B cell (primary cell): ENCODE data around the gene MAP4K2. TPM values are rescaled to one million over a fixed set of nuclear protein-coding genes. Genes with fewer than 3 reads are reported as not detected.

Experiments used
- ATAC-seq: fragments of 200-7000 bp; cut with Tn5 transposase; one replicate; pipeline ENCODE4 v1.10.0; 2021; ENCODE audit warnings: low read depth, mild to moderate bottlenecking, moderate number of reproducible peaks, moderate library complexity
- CTCF ChIA-PET: fragments of 350-600 bp; sonication (Branson Sonifier 250); formaldehyde crosslinking; loops from one replicate; lab custom pipeline; 2021; ENCODE audit warnings: antibody characterized with exemption, inconsistent platforms; lab: Charles Lee
- POLR2A ChIA-PET: fragments of 350-600 bp; sonication (Branson Sonifier 250); formaldehyde crosslinking; loops from one replicate; lab custom pipeline; 2021; ENCODE audit warnings: antibody characterized with exemption; lab: Charles Lee
- DNase-seq: peaks from one replicate; pipeline ENCODE4 v3.0.0; 2013
- H2AFZ ChIP-seq: 2 replicates; pipeline ENCODE4 v1.6.1; 2012; ENCODE audit warnings: mild to moderate bottlenecking, low read depth, low read length; ENCODE audit not compliant: insufficient read depth, poor library complexity, severe bottlenecking
- H3K27ac ChIP-seq, 2 donors: 1 replicate in 1 of 2; 2 replicates in 1 of 2; pipeline ENCODE4 v1.5.1; 2012 to 2013; ENCODE audit warnings: low read length in 2 of 2, mild to moderate bottlenecking in 2 of 2, moderate library complexity in 1 of 2
- H3K27me3 ChIP-seq, 4 experiments: fragments of 200-600 bp in 1 of 4; sonication (generic) in 1 of 4; replicated peaks in 1 of 4; 1 replicate in 2 of 4; 2 replicates in 2 of 4; pipeline versions ENCODE4 v1.6.1 to v1.7.0; 2013 to 2016; ENCODE audit warnings: low read length in 3 of 4, mild to moderate bottlenecking in 2 of 4, mixed read lengths in 1 of 4, moderate library complexity in 1 of 4; ENCODE audit not compliant: insufficient read depth in 4 of 4, control insufficient read depth in 3 of 4; ENCODE audit errors: control extremely low read depth in 1 of 4
- H3K36me3 ChIP-seq, 2 experiments: replicated peaks in 1 of 2; 1 replicate in 1 of 2; 2 replicates in 1 of 2; pipeline versions ENCODE4 v1.6.1 to v1.7.1; 2013; ENCODE audit warnings: low read length in 1 of 2; ENCODE audit not compliant: insufficient read depth in 2 of 2, control insufficient read depth in 1 of 2; ENCODE audit errors: control extremely low read depth in 1 of 2, extremely low read depth in 1 of 2
- H3K4me1 ChIP-seq, 2 donors: fragments of 200-600 bp in 1 of 2; sonication (generic) in 1 of 2; 1 replicate in 1 of 2; 2 replicates in 1 of 2; pipeline versions ENCODE4 v1.5.1 to v1.6.1; 2013 to 2017; ENCODE audit warnings: low read length in 2 of 2; ENCODE audit not compliant: control insufficient read depth in 2 of 2, insufficient read depth in 2 of 2
- H3K4me2 ChIP-seq: replicated peaks from 2 replicates; pipeline ENCODE3; 2012; ENCODE audit warnings: mild to moderate bottlenecking, low read depth, low read length; ENCODE audit not compliant: poor library complexity, severe bottlenecking
- H3K4me3 ChIP-seq, 5 experiments: fragments of 200-600 bp in 1 of 5; sonication (generic) in 1 of 5; 1 replicate in 3 of 5; 2 replicates in 2 of 5; pipeline versions ENCODE4 v1.5.1 to v1.7.0; 2011 to 2016; ENCODE audit warnings: low read length in 4 of 5, mild to moderate bottlenecking in 4 of 5, low read depth in 2 of 5, control low read depth in 1 of 5, moderate library complexity in 1 of 5; ENCODE audit not compliant: insufficient read depth in 1 of 5; ENCODE audit errors: control extremely low read depth in 1 of 5, extremely low read depth in 1 of 5
- H3K79me2 ChIP-seq: fragments of 200-600 bp; sonication (generic); one replicate; pipeline ENCODE4 v1.6.0; 2016; ENCODE audit warnings: low read length; ENCODE audit not compliant: control insufficient read depth, insufficient read depth
- H3K9ac ChIP-seq: fragments of 200-600 bp; sonication (generic); 2 replicates; pipeline ENCODE4 v1.6.1; 2017; ENCODE audit warnings: mild to moderate bottlenecking, low read length, moderate library complexity
- H3K9me3 ChIP-seq, 3 donors: one replicate each; pipeline versions ENCODE4 v1.6.1 to v1.7.1; 2013; ENCODE audit warnings: low read length in 2 of 3; ENCODE audit not compliant: control insufficient read depth in 2 of 3, insufficient read depth in 1 of 3; ENCODE audit errors: control extremely low read depth in 1 of 3
- H4K20me1 ChIP-seq: 2 replicates; pipeline ENCODE4 v1.6.0; 2012; ENCODE audit warnings: mild to moderate bottlenecking, low read length; ENCODE audit not compliant: insufficient read depth, control insufficient read depth, poor library complexity, severe bottlenecking
- H3K27ac Mint-ChIP-seq: one replicate; pipeline ENCODE4 v1.8.0; 2021; ENCODE audit warnings: mixed read lengths
- H3K27me3 Mint-ChIP-seq: one replicate; pipeline ENCODE4 v1.8.0; 2021; ENCODE audit warnings: mixed read lengths
- H3K4me1 Mint-ChIP-seq: one replicate; pipeline ENCODE4 v1.8.0; 2021; ENCODE audit warnings: mixed read lengths
- H3K4me3 Mint-ChIP-seq: one replicate; pipeline ENCODE4 v1.8.0; 2021; ENCODE audit warnings: mixed read lengths
- H3K9me3 Mint-ChIP-seq: one replicate; pipeline ENCODE4 v1.8.0; 2022; ENCODE audit warnings: mixed read lengths; ENCODE audit not compliant: insufficient read depth
- CTCF ChIP-seq: fragments of 200-600 bp; IDR thresholded peaks from one replicate; pipeline ENCODE4 v1.8.0; 2022; ENCODE audit warnings: antibody characterized with exemption, mild to moderate bottlenecking
- EZH2 ChIP-seq: IDR thresholded peaks from 2 replicates; pipeline ENCODE4 v1.6.1; 2012; ENCODE audit warnings: borderline replicate concordance, low read depth, mild to moderate bottlenecking, moderate library complexity, low read length; ENCODE audit not compliant: insufficient read depth, poor library complexity, severe bottlenecking
- WGBS: methylation state at CpG from one replicate; pipeline ENCODE4 v1.1.5; 2013; ENCODE audit warnings: missing lambda C conversion rate; ENCODE audit not compliant: insufficient coverage; 5-methylcytosine and 5-hydroxymethylcytosine counted together
- intact Hi-C: fragments of 100-400 bp; cut with micrococcal nuclease; formaldehyde crosslinking; loops from one replicate; pipeline ENCODE4 v1.10.0; 2022
- polyA plus RNA-seq: library from polyadenylated mRNA; depleted of rRNA; stranded (reverse); fragments of >200 nt; gene quantifications from 2 replicates; pipeline ENCODE4 v1.2.3, GENCODE V29; 2012
- total RNA-seq, 2 donors: library from RNA; stranded (reverse); fragments of 120-200 nt in 1 of 2; gene quantifications; 1 replicate in 1 of 2; 2 replicates in 1 of 2; pipeline versions ENCODE4 v1.2.3 to v1.2.4, GENCODE V29; 2013 to 2022

MAP4K2 gene
- total and polyA plus RNA-seq, 2 donors (not counting 1 experiment from before 2014, with no cell fraction given): 118 to 163 TPM

GRCh38 chr11:64789331-64790204 lies 13.4 kb downstream of the MAP4K2 start:
- intact Hi-C loops: no loop called here
- peaks cover 4 to 48% of the 10 kb centered on the region in 2 experiments for H3K36me3 ChIP-seq
- H3K9ac ChIP-seq: no peak overlapping the region
- peaks cover 13 to 18% of the 10 kb centered on the region in 2 donors for H3K4me1 ChIP-seq
- peaks cover 18% of the 10 kb centered on the region for H3K4me1 Mint-ChIP-seq
- CTCF ChIA-PET: interaction anchor here (1.7 to 6.6 kb wide), 4 partner anchors 12 to 106 kb away, joined by 8 to 73 read pairs (median 13); partner anchors contain the start of genes CDC42BPG and MAP4K2
- 95% methylated on average over 11 of the region's 15 CpGs for WGBS
- ATAC-seq: no peak
- H3K79me2 ChIP-seq: no peaks in the 10 kb centered on the region
- no peak overlapping the region for H3K27ac ChIP-seq
- H3K4me3 Mint-ChIP-seq: no peak overlapping the region
- no peaks in the 10 kb centered on the region for H3K9me3 ChIP-seq
- no peaks in the 10 kb centered on the region for H3K9me3 Mint-ChIP-seq
- TF ChIP-seq EZH2 (no peak), CTCF (no peak)
- no peak overlapping the region for H3K4me2 ChIP-seq
- no peak overlapping the region for H3K27ac Mint-ChIP-seq
- POLR2A ChIA-PET: interaction anchor here (0.8 kb wide), 1 partner anchor 224 kb away, joined by 3 read pairs; the partner anchor contains the start of gene ARL2
- no peak for DNase-seq
- H4K20me1 ChIP-seq: no peaks in the 10 kb centered on the region
- H2AFZ ChIP-seq: no peak overlapping the region
- no peak overlapping the region for H3K4me3 ChIP-seq
- no peaks in the 10 kb centered on the region for H3K27me3 ChIP-seq
- no peaks in the 10 kb centered on the region for H3K27me3 Mint-ChIP-seq
